GM12873 (cell line): ENCODE measurements around the gene NSMCE1.

Experiments used
- CTCF ChIP-seq: IDR thresholded peaks from 2 replicates; pipeline ENCODE4 v1.5.1; 2012; ENCODE audit warnings: low read depth, mild to moderate bottlenecking, moderate library complexity, low read length, control low read depth; ENCODE audit not compliant: insufficient read depth; ENCODE audit errors: missing control alignments

NSMCE1 gene

GRCh38 chr16:27188633-27189032 is 79.9 kb downstream of the NSMCE1 start:
- TF ChIP-seq CTCF, result no peak

DNA sequence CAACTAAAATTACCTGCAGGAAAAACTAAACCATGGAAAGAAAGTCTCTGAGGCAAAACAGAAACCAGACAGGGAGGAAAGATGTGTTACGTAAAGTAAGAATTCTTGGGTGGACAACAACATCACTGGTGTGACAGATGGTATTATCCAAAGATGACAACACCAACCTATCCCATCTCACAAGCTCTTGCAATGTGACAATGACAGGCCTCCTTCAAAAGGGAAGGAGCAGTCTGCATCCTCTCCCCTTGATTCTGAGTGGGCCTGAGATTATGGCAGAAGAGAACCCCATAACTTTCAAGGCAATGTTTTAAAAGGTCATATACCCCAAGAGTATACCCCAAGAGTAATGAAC is 82.8 kb downstream of the NSMCE1 start:
- TF ChIP-seq CTCF, result no peak

DNA sequence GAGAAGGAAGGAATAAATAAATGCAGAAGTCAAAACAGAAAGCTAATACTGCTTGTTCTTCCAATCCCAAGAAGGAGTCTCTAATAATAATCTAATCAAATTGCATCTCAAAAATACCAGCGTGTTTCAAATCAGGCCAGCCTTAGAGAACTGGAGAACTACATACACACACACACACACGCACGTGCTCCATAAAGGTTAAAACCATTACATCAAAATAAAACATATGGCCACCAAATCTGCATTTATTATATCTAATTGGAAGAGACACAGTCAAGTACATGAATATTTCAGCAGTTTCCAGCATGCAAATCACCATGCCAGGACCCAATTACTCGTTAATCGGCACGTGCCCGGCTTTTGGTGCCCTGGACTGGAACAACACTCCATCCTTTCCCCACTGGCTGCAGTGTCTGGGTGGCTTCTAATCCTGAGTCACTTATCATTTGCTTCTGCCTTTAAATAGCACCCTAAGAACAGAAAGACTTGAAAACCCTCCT is 85.6 kb downstream of the NSMCE1 start:
- no peak for TF ChIP-seq CTCF

DNA sequence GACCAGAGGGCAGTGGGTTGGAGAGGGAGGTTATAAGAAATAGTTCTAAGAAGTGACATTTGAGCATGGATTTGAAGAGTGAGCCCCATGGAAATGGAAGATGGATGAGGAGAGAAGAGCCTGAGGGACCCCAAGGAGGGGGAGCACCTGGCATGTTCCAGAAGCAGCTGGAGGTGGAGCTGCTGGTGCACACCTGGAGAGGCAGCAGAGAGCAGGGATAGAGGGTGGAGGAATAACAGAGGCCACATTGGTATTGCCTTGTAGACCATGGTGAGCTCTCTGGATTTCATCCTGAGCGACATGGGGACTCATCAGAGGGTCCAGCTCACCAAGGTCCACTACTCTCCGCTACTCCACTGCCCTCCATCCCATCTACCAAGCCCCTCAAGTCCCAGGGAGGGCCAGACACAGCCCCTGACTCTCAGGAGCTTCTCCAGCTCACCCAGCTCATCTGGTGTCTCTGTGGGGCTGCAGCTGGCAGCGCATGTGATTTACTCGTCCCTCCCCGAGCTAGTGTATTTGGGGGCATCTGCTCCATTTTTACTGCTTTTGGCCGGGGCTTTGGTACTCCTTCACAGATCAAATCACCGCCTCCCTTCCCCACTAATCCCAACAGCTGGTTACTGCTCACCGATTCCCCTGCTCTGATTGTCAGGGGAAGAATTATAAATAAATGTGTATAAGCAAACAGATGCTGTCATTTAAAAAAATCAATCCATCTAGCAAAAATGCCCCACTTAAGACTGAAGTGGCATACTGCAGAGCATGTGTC is 87.4 kb downstream of the NSMCE1 start:
- TF ChIP-seq CTCF, result peak; percentile 58

DNA sequence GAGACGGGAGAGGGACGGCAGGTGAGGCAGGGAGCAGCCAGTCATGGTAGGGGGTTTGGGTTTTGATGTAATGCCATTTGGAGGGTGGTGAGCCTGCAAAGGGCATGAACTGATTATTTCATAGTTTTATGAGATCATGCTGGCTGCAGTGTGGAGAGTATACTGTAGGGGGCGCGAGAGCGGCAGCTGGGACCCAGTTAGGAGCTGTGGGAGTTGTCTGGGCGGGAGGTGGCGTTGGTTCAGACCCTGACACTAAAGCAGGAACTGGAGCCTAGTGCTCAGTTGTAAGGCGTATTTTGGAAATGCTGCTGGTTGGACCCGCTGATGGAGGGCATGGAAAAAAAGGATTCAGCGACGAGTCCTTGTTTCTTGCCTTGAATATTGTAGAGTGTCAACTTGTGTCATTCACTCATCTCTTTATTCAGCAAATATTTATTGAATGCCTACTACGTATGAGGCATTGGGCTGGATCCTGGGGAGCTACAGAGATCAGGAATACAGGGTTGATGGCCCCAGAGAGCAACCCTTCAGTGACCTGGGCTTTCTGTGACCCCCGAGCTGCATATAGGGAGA is 89.0 kb downstream of the NSMCE1 start:
- peak; percentile 99 for TF ChIP-seq CTCF

DNA sequence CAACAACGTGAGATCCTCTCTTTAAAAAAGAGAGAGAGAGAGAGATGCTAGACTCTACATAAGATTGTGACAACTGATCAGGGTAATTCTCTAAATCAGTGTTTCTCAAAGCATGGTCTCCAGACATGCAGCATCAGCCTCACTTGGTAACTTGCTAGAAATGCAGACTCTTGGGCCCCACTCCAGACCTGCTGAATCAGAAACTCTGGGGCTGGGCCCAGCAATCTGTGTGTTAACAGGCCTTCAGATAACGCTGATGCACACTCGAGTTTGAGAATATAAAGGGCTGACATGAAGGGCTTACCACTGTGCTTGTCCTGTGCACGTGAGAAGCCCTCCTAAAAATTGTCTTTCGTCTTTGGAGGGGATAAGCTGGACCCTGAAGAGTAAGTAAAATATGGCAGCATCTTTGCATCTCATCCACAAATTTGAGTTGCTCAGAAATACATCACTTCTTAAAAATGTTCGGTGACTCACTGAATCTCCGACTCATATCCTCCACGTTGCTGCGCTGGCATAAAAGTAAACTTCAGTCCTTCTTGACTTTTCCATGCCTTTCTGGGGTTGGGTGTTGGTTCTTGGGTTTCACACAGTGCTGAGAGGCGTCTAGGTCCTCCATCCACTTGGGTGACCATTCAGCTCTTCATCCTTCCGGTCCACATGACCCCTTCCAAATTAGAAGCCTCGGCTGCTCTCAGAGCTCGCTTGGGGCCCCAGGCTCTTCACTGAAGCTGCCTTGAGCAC is 91.4 kb downstream of the NSMCE1 start:
- no peak for TF ChIP-seq CTCF

- no peak for TF ChIP-seq CTCF
Measured at GRCh38 chr16:27175888-27176287, 92.7 kb downstream of the NSMCE1 start.
